HEK293 (cell line): ENCODE data around the gene ZNF772.
"Not testable (repeated sequence)": the region's sequence is repeated elsewhere in the genome, so short reads cannot be mapped to it uniquely, and the experiment has no call there.

Experiments
- CTCF ChIA-PET: fragments of 350-600 bp; formaldehyde crosslinking; extraction: SDS; loops from one replicate; lab custom pipeline; 2021; ENCODE audit warnings: antibody characterized with exemption; lab: Yijun Ruan, JAX
- POLR2A ChIA-PET: fragments of 300-600 bp; formaldehyde crosslinking; extraction: SDS; loops from one replicate; lab custom pipeline; 2020; ENCODE audit warnings: antibody characterized with exemption, inconsistent platforms; lab: Yijun Ruan, JAX
- H3K27ac ChIP-seq: fragments of 200-500 bp; sonication (Bioruptor generic); 2 replicates; pipeline ENCODE4 v1.5.1; 2014; ENCODE audit warnings: low read depth, low read length, control low read depth, inconsistent platforms; ENCODE audit errors: extremely low read depth
- H3K36me3 ChIP-seq, 2 experiments: fragments of 200-500 bp in 1 of 2; sonication (Bioruptor generic) in 1 of 2; 1 replicate in 1 of 2; 2 replicates in 1 of 2; pipeline ENCODE4 v1.5.1; 2014 to 2017; ENCODE audit warnings: inconsistent platforms in 2 of 2, low read length in 2 of 2; ENCODE audit not compliant: control insufficient read depth in 2 of 2, insufficient read depth in 1 of 2
- H3K4me1 ChIP-seq: fragments of 200-500 bp; sonication (Bioruptor generic); 2 replicates; pipeline ENCODE4 v1.5.1; 2014; ENCODE audit warnings: mild to moderate bottlenecking, low read length, inconsistent platforms; ENCODE audit not compliant: control insufficient read depth, insufficient read depth
- H3K4me3 ChIP-seq: 2 replicates; pipeline ENCODE4 v1.5.1; 2011; ENCODE audit warnings: low read depth, mild to moderate bottlenecking, control low read depth, low read length, moderate library complexity
- H3K9me3 ChIP-seq: fragments of 200-500 bp; sonication (Bioruptor generic); 2 replicates; pipeline ENCODE4 v1.5.1; 2014; ENCODE audit warnings: low read depth, low read length, inconsistent platforms; ENCODE audit not compliant: control insufficient read depth, insufficient read depth
- HOXC10 ChIP-seq: sonication (generic); formaldehyde crosslinking; IDR thresholded peaks from 2 replicates; pipeline ENCODE4 v1.8.1; 2023; ENCODE audit warnings: mild to moderate bottlenecking, missing genetic modification reagents
- KLF8 ChIP-seq: fragments of 450-650 bp; formaldehyde crosslinking; IDR thresholded peaks from 2 replicates; pipeline ENCODE4 v1.5.1; 2016; ENCODE audit warnings: missing biosample characterization, missing genetic modification characterization
- ZBTB17 ChIP-seq: fragments of 450-650 bp; formaldehyde crosslinking; IDR thresholded peaks from 2 replicates; pipeline ENCODE4 v1.5.1; 2016; ENCODE audit warnings: missing biosample characterization, missing genetic modification characterization
- ZFP37 ChIP-seq: fragments of 450-650 bp; formaldehyde crosslinking; IDR thresholded peaks from 2 replicates; pipeline ENCODE4 v1.5.1; 2016; ENCODE audit warnings: missing biosample characterization, missing genetic modification characterization
- ZNF2 ChIP-seq: fragments of 450-650 bp; formaldehyde crosslinking; IDR thresholded peaks from 2 replicates; pipeline ENCODE4 v1.5.1; 2016; ENCODE audit warnings: missing biosample characterization, missing genetic modification characterization
- ZNF335 ChIP-seq: fragments of 450-650 bp; formaldehyde crosslinking; conservative IDR thresholded peaks from 2 replicates; pipeline ENCODE4 v1.5.1; 2016; ENCODE audit warnings: missing biosample characterization, missing genetic modification characterization
- ZNF501 ChIP-seq: fragments of 450-650 bp; formaldehyde crosslinking; IDR thresholded peaks from 2 replicates; pipeline ENCODE4 v1.5.1; 2016; ENCODE audit warnings: missing biosample characterization, missing genetic modification characterization
- ZNF660 ChIP-seq: fragments of 450-650 bp; IDR thresholded peaks from 2 replicates; pipeline ENCODE4 v1.5.1; 2018; ENCODE audit warnings: missing biosample characterization, mild to moderate bottlenecking, missing genetic modification characterization
- ZNF785 ChIP-seq: fragments of 450-650 bp; formaldehyde crosslinking; IDR thresholded peaks from 2 replicates; pipeline ENCODE4 v1.5.1; 2016; ENCODE audit warnings: missing biosample characterization, missing genetic modification characterization
- TF ChIP-seq, protein P1 (sequence below): fragments of 450-650 bp; formaldehyde crosslinking; IDR thresholded peaks from 2 replicates; pipeline ENCODE4 v1.5.1; 2016; ENCODE audit warnings: missing biosample characterization, missing genetic modification characterization
- TF ChIP-seq, protein P2 (sequence below): fragments of 450-650 bp; formaldehyde crosslinking; IDR thresholded peaks from 2 replicates; pipeline ENCODE4 v1.5.1; 2016; ENCODE audit warnings: missing biosample characterization, missing genetic modification characterization
- TF ChIP-seq, protein P3 (sequence below): fragments of 450-650 bp; formaldehyde crosslinking; IDR thresholded peaks from 2 replicates; pipeline ENCODE4 v1.5.1; 2017; ENCODE audit warnings: missing biosample characterization, missing genetic modification characterization
- TF ChIP-seq, protein P4 (sequence below): fragments of 450-650 bp; IDR thresholded peaks from 2 replicates; pipeline ENCODE4 v1.5.1; 2018; ENCODE audit warnings: missing biosample characterization, missing genetic modification characterization
- TF ChIP-seq, protein P5 (sequence below): fragments of 450-650 bp; formaldehyde crosslinking; conservative IDR thresholded peaks from 2 replicates; pipeline ENCODE4 v1.5.1; 2016; ENCODE audit warnings: low read depth, missing biosample characterization, missing genetic modification characterization

The ZNF772 gene

DNA sequence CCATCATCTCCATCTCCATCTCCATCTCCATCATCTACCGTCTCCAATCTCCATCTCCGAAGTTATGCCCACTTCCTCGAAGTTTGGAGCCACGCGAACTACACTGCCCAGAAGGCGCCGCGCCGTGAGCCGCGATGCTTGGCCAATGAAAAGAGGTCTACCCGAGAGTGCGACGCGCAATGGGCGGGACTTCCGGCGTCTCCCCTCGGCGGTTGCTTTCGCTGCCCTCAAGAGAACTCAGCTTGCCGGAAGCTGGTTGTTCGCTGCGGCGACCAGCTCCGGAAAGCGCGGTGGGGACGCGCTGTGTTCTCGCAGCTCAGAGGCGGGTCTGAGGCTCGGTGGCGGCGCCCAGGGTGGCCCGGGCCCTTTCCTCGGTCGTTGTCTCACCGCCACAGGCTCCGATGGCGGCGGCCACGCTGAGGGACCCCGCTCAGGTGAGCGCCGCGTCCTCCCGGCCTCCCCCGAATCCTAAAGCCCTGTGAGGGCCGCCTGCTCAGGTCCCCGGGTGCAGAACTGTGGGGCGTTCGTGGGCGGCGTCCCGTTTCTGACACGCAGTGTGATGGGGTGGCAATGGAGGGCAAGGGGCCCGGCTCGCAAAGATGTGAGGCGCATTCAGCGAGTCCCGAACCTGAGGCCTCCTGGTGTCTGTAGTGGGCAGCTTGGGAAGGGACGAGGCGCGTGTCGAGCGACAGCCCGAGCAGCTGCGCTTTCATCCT is 22.5 kb upstream of the ZNF772 start, which contains the start of gene ZNF773 (continued):
- TF ChIP-seq ZNF335 (tag by site-specific recombination) (peak; percentile 89), HOXC10 (CRISPR knock-in tag) (peak; percentile 75; the same call in 1 of the 2 replicates), ZNF2 (tag by site-specific recombination) (0 out of 2 replicates have a peak, but pooled peaks have one; percentile 28), ZFP37 (peak; percentile 71; the same call in 1 of the 2 replicates), ZNF501 (peak; percentile 80; the same call in 1 of the 2 replicates)
- TF ChIP-seq, protein P1, sequence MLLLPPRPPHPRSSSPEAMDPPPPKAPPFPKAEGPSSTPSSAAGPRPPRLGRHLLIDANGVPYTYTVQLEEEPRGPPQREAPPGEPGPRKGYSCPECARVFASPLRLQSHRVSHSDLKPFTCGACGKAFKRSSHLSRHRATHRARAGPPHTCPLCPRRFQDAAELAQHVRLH (tag by site-specific recombination), result peak; percentile 50; the same call in 1 of the 2 replicates

DNA sequence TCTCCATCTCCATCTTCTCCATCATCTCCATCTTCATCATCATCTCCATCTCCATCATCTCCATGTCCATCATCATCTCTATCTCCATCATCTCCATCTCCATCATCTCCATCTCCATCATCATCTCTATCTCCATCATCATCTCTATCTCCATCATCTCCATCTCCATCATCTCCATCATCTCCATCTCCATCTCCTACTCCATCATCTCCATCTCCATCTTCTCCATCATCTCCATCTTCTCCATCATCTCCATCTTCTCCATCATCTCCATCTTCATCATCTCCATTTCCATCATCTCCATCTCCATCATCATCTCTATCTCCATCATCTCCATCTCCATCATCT is 21.9 kb upstream of the ZNF772 start:
- H3K4me1 ChIP-seq, H3K4me3 ChIP-seq, CTCF ChIA-PET, H3K9me3 ChIP-seq, H3K27ac ChIP-seq: not testable (repeated sequence)
- H3K36me3 ChIP-seq, result peaks cover 28 to 35% of the 10 kb centered on the region in 2 experiments; a peak in 2 of 3 replicates
- POLR2A ChIA-PET, result interaction anchor here (0.5 to 1.1 kb wide), 9 partner anchors 9 to 252 kb away, joined by 3 to 10 read pairs (median 5); partner anchors contain the start of genes ZNF416, ZNF419, ZNF549 and ZNF772
- TF ChIP-seq, protein P2, sequence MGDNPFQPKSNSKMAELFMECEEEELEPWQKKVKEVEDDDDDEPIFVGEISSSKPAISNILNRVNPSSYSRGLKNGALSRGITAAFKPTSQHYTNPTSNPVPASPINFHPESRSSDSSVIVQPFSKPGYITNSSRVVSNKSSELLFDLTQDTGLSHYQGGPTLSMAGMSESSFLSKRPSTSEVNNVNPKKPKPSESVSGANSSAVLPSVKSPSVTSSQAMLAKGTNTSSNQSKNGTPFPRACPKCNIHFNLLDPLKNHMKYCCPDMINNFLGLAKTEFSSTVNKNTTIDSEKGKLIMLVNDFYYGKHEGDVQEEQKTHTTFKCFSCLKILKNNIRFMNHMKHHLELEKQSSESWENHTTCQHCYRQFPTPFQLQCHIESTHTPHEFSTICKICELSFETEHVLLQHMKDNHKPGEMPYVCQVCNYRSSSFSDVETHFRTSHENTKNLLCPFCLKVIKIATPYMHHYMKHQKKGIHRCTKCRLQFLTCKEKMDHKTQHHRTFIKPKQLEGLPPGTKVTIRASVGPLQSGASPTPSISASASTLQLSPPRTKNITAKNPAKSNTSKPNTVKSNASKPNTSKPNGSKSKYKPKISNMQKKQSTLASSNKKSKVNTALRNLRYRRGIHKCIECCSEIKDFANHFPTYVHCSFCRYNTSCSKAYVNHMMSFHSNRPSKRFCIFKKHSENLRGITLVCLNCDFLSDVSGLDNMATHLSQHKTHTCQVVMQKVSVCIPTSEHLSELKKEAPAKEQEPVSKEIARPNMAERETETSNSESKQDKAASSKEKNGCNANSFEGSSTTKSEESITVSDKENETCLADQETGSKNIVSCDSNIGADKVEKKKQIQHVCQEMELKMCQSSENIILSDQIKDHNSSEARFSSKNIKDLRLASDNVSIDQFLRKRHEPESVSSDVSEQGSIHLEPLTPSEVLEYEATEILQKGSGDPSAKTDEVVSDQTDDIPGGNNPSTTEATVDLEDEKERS (tag by site-specific recombination), result 0 out of 2 replicates have a peak, but pooled peaks have one; percentile 58
- TF ChIP-seq, protein P3, sequence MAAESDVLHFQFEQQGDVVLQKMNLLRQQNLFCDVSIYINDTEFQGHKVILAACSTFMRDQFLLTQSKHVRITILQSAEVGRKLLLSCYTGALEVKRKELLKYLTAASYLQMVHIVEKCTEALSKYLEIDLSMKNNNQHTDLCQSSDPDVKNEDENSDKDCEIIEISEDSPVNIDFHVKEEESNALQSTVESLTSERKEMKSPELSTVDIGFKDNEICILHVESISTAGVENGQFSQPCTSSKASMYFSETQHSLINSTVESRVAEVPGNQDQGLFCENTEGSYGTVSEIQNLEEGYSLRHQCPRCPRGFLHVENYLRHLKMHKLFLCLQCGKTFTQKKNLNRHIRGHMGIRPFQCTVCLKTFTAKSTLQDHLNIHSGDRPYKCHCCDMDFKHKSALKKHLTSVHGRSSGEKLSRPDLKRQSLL (tag by site-specific recombination), result peak; percentile 100; the same call in 1 of the 2 replicates
- TF ChIP-seq ZNF785 (tag by site-specific recombination), result 0 out of 2 replicates have a peak, but pooled peaks have one; percentile 48

DNA sequence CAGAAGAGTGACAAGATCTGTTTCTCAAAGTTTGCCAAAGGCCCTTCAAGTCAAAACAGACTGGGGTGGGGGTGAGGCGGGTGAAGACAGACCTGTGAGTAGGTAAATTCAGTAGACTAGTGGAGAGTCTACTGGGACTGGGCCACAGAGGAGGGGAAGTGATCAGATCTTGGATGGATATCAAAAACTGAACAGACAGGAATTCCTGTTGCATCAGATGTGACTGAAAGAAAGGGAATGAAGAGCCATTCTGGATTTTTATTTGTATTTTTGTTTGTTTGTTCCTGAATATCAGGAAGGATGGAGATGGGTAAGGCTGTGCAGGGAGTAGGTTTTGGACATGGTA is 10.9 kb upstream of the ZNF772 start:
- H3K9me3 ChIP-seq, H3K27ac ChIP-seq, CTCF ChIA-PET, H3K4me1 ChIP-seq: not testable (repeated sequence)
- POLR2A ChIA-PET, result interaction anchor here (1.1 kb wide), 1 partner anchor 11 kb away, joined by 5 read pairs; the partner anchor contains the start of gene ZNF773
- Histone ChIP-seq H3K36me3 (peaks cover 22 to 36% of the 10 kb centered on the region in 2 experiments), H3K4me3 (peak overlapping the region; percentile 34)

DNA sequence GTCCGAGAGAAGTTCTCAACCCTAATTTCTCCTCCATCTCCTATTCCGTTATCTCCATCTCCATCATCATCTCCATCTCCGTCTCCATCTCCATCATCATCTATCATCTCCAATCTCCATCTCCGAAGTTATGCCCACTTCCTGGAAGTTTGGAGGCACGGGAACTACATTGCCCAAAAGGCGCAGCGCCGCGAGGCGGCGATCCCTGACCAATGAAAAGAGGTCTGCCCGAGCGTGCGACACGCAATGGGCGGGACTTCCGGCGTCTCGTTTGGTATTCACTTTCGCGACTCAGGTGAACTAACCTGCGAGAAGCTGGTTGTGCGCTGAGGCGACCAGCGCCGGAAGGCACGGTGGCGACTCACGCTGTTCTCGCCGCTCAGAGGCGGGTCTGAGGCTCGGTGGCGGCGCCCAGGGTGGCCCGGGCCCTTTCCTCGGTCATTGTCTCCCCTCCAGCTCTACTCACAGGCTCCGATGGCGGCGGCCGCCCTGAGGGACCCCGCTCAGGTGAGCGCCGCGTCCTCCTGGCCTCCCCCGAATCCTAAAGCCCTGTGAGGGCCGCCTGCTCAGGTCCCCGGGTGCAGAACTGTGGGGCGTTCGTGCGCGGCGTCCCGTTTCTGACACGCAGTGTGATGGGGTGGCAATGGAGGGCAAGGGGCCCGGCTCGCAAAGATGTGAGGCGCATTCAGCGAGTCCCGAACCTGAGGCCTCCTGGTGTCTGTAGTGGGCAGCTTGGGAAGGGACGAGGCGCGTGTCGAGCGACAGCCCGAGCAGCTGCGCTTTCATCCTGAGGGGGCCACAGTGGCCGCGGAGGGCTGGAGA is 10.3 kb upstream of the ZNF772 start, which contains the start of gene ZNF419:
Gene ZNF419, plus strand, starts transcription at position 274 of the 822 bp plus-strand sequence. Its CDS starts 201 bp downstream, at position 475.
- not testable (repeated sequence) for H3K9me3 ChIP-seq, H3K4me1 ChIP-seq
- Histone ChIP-seq H3K27ac (peak within 1 kb of the TSS; percentile 66; the same call in 1 of the 2 replicates), H3K4me3 (peak within 1 kb of the TSS; percentile 94), H3K36me3 (peaks cover 20 to 31% of the 10 kb centered on the region in 2 experiments)
- POLR2A ChIA-PET, result interaction anchor here (0.6 to 1.1 kb wide), 7 partner anchors 10 to 247 kb away, joined by 3 to 8 read pairs (median 3); partner anchors contain the start of genes ZNF549, ZNF749, ZNF772 and ZNF773
- CTCF ChIA-PET, result interaction anchor here (1.1 to 2.2 kb wide), 2 partner anchors 10 to 22 kb away, joined by 3 to 10 read pairs; partner anchors contain the start of gene ZNF772
- TF ChIP-seq, protein P4, sequence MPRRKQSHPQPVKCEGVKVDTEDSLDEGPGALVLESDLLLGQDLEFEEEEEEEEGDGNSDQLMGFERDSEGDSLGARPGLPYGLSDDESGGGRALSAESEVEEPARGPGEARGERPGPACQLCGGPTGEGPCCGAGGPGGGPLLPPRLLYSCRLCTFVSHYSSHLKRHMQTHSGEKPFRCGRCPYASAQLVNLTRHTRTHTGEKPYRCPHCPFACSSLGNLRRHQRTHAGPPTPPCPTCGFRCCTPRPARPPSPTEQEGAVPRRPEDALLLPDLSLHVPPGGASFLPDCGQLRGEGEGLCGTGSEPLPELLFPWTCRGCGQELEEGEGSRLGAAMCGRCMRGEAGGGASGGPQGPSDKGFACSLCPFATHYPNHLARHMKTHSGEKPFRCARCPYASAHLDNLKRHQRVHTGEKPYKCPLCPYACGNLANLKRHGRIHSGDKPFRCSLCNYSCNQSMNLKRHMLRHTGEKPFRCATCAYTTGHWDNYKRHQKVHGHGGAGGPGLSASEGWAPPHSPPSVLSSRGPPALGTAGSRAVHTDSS (tag by site-specific recombination), result peak; percentile 52; the same call in 1 of the 2 replicates
- peak; percentile 96 for TF ChIP-seq ZBTB17
- TF ChIP-seq, protein P5, sequence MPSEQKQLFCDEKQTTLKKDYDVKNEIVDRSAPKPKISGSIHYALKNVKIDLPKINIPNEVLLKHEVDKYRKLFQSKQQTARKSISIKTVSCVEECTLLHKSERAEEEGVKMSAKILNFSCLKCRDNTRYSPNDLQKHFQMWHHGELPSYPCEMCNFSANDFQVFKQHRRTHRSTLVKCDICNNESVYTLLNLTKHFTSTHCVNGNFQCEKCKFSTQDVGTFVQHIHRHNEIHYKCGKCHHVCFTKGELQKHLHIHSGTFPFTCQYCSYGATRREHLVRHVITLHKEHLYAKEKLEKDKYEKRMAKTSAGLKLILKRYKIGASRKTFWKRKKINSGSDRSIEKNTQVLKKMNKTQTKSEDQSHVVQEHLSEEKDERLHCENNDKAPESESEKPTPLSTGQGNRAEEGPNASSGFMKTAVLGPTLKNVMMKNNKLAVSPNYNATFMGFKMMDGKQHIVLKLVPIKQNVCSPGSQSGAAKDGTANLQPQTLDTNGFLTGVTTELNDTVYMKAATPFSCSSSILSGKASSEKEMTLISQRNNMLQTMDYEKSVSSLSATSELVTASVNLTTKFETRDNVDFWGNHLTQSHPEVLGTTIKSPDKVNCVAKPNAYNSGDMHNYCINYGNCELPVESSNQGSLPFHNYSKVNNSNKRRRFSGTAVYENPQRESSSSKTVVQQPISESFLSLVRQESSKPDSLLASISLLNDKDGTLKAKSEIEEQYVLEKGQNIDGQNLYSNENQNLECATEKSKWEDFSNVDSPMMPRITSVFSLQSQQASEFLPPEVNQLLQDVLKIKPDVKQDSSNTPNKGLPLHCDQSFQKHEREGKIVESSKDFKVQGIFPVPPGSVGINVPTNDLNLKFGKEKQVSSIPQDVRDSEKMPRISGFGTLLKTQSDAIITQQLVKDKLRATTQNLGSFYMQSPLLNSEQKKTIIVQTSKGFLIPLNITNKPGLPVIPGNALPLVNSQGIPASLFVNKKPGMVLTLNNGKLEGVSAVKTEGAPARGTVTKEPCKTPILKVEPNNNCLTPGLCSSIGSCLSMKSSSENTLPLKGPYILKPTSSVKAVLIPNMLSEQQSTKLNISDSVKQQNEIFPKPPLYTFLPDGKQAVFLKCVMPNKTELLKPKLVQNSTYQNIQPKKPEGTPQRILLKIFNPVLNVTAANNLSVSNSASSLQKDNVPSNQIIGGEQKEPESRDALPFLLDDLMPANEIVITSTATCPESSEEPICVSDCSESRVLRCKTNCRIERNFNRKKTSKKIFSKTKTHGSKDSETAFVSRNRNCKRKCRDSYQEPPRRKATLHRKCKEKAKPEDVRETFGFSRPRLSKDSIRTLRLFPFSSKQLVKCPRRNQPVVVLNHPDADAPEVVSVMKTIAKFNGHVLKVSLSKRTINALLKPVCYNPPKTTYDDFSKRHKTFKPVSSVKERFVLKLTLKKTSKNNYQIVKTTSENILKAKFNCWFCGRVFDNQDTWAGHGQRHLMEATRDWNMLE, result peak; percentile 90
- peak; percentile 63; the same call in 1 of the 2 replicates for TF ChIP-seq ZNF660 (tag by site-specific recombination)
- peak; percentile 17; the same call in 1 of the 2 replicates for TF ChIP-seq KLF8 (tag by site-specific recombination)
